Uterus (tissue), 2 donors: Measurements from ENCODE around the gene GTF2E1.

Experiments
- POLR2A ChIP-seq, 2 donors: fragments of 450-650 bp; IDR thresholded peaks; one replicate each; pipeline ENCODE4 v1.6.1; 2016; ENCODE audit warnings: antibody characterized with exemption in 2 of 2, mild to moderate bottlenecking in 1 of 2, moderate library complexity in 1 of 2
- TF ChIP-seq, protein P1 (sequence below), 4 experiments: fragments of 200-600 bp in 2 of 4; fragments of 450-650 bp in 2 of 4; sonication (generic) in 2 of 4; IDR thresholded peaks; one replicate each; pipeline ENCODE4 v1.5.1; 2016 to 2019; ENCODE audit warnings: antibody characterized with exemption in 4 of 4, mild to moderate bottlenecking in 2 of 4, moderate library complexity in 1 of 4

- TF ChIP-seq, protein P1, sequence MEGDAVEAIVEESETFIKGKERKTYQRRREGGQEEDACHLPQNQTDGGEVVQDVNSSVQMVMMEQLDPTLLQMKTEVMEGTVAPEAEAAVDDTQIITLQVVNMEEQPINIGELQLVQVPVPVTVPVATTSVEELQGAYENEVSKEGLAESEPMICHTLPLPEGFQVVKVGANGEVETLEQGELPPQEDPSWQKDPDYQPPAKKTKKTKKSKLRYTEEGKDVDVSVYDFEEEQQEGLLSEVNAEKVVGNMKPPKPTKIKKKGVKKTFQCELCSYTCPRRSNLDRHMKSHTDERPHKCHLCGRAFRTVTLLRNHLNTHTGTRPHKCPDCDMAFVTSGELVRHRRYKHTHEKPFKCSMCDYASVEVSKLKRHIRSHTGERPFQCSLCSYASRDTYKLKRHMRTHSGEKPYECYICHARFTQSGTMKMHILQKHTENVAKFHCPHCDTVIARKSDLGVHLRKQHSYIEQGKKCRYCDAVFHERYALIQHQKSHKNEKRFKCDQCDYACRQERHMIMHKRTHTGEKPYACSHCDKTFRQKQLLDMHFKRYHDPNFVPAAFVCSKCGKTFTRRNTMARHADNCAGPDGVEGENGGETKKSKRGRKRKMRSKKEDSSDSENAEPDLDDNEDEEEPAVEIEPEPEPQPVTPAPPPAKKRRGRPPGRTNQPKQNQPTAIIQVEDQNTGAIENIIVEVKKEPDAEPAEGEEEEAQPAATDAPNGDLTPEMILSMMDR (IDR thresholded peaks at IDR 0.05) = no peak
- TF ChIP-seq POLR2A (IDR thresholded peaks at IDR 0.05) = no peak
Measured at GRCh38 chr3:120801484-120801883, 58.9 kb downstream of the GTF2E1 start.
